ENCODE data around the gene KIF26B.

The KIF26B gene

GRCh38 chr1:245585252-245585959, 430.6 kb downstream of the KIF26B start:
- no peaks in the 10 kb centered on the region for H3K4me1 ChIP-seq (ENCODE audit: insufficient read depth, low read length, severe bottlenecking)
- no peaks in the 10 kb centered on the region for H4K20me1 ChIP-seq (ENCODE audit: insufficient read depth, low read length)
- H3K9me3 ChIP-seq (ENCODE audit: low read length) = no peaks in the 10 kb centered on the region
- H3K9me2 ChIP-seq (ENCODE audit: low read depth, low read length) = no peaks in the 10 kb centered on the region
- no peak overlapping the region for H2AFZ ChIP-seq (ENCODE audit: low read length)
- no peaks in the 10 kb centered on the region for H3F3A ChIP-seq (ENCODE audit: insufficient read depth, low read length)
- H3K36me3 ChIP-seq (ENCODE audit: insufficient read depth, low read length) = no peaks in the 10 kb centered on the region
- H3K27ac ChIP-seq (ENCODE audit: low read depth, low read length, poor library complexity, severe bottlenecking) = no peak overlapping the region
- no peak overlapping the region for H3K4me2 ChIP-seq (ENCODE audit: low read length)
- H3K9ac ChIP-seq (ENCODE audit: low read length) = no peak overlapping the region
- 0 out of 2 replicates have a peak, but pooled peaks cover 3% of the 10 kb centered on the region for H3K27me3 ChIP-seq (ENCODE audit: insufficient read depth, low read length)
- TF ChIP-seq EZH2 (IDR thresholded peaks at IDR 0.05; ENCODE audit: borderline replicate concordance, low read length) = no peak
- TF ChIP-seq, protein P1, sequence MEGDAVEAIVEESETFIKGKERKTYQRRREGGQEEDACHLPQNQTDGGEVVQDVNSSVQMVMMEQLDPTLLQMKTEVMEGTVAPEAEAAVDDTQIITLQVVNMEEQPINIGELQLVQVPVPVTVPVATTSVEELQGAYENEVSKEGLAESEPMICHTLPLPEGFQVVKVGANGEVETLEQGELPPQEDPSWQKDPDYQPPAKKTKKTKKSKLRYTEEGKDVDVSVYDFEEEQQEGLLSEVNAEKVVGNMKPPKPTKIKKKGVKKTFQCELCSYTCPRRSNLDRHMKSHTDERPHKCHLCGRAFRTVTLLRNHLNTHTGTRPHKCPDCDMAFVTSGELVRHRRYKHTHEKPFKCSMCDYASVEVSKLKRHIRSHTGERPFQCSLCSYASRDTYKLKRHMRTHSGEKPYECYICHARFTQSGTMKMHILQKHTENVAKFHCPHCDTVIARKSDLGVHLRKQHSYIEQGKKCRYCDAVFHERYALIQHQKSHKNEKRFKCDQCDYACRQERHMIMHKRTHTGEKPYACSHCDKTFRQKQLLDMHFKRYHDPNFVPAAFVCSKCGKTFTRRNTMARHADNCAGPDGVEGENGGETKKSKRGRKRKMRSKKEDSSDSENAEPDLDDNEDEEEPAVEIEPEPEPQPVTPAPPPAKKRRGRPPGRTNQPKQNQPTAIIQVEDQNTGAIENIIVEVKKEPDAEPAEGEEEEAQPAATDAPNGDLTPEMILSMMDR (IDR thresholded peaks at IDR 0.05; ENCODE audit: low read length) = no peak
- no peaks in the 10 kb centered on the region for H3K79me2 ChIP-seq (ENCODE audit: insufficient read depth, low read length)
- H3K4me3 ChIP-seq (ENCODE audit: low read depth, low read length, poor library complexity, severe bottlenecking) = no peak overlapping the region

DNA sequence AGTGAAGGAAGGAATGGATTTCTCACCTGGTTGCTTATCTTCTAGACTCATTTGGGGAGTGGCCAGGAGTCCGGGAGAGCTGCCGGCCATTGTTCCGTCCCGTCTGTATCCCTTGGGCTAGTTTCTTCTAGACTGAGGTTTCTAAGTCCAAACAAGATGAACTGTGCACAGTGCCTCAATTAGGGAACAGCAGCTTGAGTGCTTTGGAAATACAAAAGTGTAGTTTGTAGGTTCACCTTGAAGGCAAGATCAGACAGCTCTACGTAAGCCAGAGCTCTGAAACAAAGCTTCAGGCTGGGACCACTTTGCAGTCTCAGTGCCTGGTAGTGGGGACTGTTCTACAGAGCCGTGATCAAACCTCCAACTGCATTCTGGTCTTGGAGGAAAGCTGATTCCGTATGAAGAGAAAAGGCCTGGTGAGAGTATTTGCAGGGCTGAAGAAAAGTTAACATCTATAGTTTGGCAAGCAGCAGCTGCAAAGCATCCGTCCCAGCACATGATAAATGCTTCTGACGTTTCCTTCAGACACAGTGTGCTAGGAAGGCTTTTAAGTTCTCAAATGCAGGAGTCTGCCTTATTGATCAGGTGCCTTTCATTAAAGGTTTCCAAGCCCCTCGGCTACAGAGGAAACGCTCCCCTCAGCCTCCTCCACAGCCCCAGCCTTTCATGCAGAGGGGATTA, 432.8 kb downstream of the KIF26B start:
- no peaks in the 10 kb centered on the region for H3K9me2 ChIP-seq (ENCODE audit: low read depth, low read length)
- H3K4me3 ChIP-seq (ENCODE audit: low read depth, low read length, poor library complexity, severe bottlenecking) = no peak overlapping the region
- H4K20me1 ChIP-seq (ENCODE audit: insufficient read depth, low read length) = no peaks in the 10 kb centered on the region
- no peaks in the 10 kb centered on the region for H3K4me1 ChIP-seq (ENCODE audit: insufficient read depth, low read length, severe bottlenecking)
- TF ChIP-seq, protein P1 (IDR thresholded peaks at IDR 0.05; ENCODE audit: low read length) = no peak
- TF ChIP-seq EZH2 (IDR thresholded peaks at IDR 0.05; ENCODE audit: borderline replicate concordance, low read length) = no peak
- no peaks in the 10 kb centered on the region for H3K9me3 ChIP-seq (ENCODE audit: low read length)
- no peak overlapping the region for H2AFZ ChIP-seq (ENCODE audit: low read length)
- H3K27ac ChIP-seq (ENCODE audit: low read depth, low read length, poor library complexity, severe bottlenecking) = no peak overlapping the region
- H3K9ac ChIP-seq (ENCODE audit: low read length) = no peak overlapping the region
- H3K79me2 ChIP-seq (ENCODE audit: insufficient read depth, low read length) = no peaks in the 10 kb centered on the region
- no peaks in the 10 kb centered on the region for H3F3A ChIP-seq (ENCODE audit: insufficient read depth, low read length)
- H3K27me3 ChIP-seq (ENCODE audit: insufficient read depth, low read length) = 0 out of 2 replicates have a peak, but pooled peaks cover 3% of the 10 kb centered on the region
- H3K4me2 ChIP-seq (ENCODE audit: low read length) = no peak overlapping the region
- no peaks in the 10 kb centered on the region for H3K36me3 ChIP-seq (ENCODE audit: insufficient read depth, low read length)

GRCh38 chr1:245588116-245588639, 433.4 kb downstream of the KIF26B start:
- no peaks in the 10 kb centered on the region for H3K79me2 ChIP-seq (ENCODE audit: insufficient read depth, low read length)
- H3K4me1 ChIP-seq (ENCODE audit: insufficient read depth, low read length, severe bottlenecking) = no peaks in the 10 kb centered on the region
- H4K20me1 ChIP-seq (ENCODE audit: insufficient read depth, low read length) = no peaks in the 10 kb centered on the region
- no peaks in the 10 kb centered on the region for H3K36me3 ChIP-seq (ENCODE audit: insufficient read depth, low read length)
- TF ChIP-seq, protein P1 (IDR thresholded peaks at IDR 0.05; ENCODE audit: low read length) = no peak
- no peak overlapping the region for H3K4me2 ChIP-seq (ENCODE audit: low read length)
- H3K27me3 ChIP-seq (ENCODE audit: insufficient read depth, low read length) = 0 out of 2 replicates have a peak, but pooled peaks cover 3% of the 10 kb centered on the region
- no peaks in the 10 kb centered on the region for H3K9me3 ChIP-seq (ENCODE audit: low read length)
- H3F3A ChIP-seq (ENCODE audit: insufficient read depth, low read length) = no peaks in the 10 kb centered on the region
- H3K9ac ChIP-seq (ENCODE audit: low read length) = no peak overlapping the region
- no peak overlapping the region for H3K27ac ChIP-seq (ENCODE audit: low read depth, low read length, poor library complexity, severe bottlenecking)
- H3K9me2 ChIP-seq (ENCODE audit: low read depth, low read length) = no peaks in the 10 kb centered on the region
- H2AFZ ChIP-seq (ENCODE audit: low read length) = no peak overlapping the region
- no peak overlapping the region for H3K4me3 ChIP-seq (ENCODE audit: low read depth, low read length, poor library complexity, severe bottlenecking)
